H1 (cell line): ENCODE measurements around the gene CTU1. TPM values are rescaled to one million over a fixed set of nuclear protein-coding genes. Genes with fewer than 3 reads are reported as not detected.

Source experiments
- CTCF ChIA-PET: fragments of 300-600 bp; sonication (Branson Sonifier 250); formaldehyde crosslinking; loops from one replicate; lab custom pipeline; 2021; ENCODE audit not compliant: partially characterized antibody; lab: Charles Lee
- POLR2A ChIA-PET: fragments of 300-600 bp; sonication (Branson Sonifier 250); formaldehyde crosslinking; loops from one replicate; lab custom pipeline; 2021; ENCODE audit warnings: inconsistent platforms; ENCODE audit not compliant: partially characterized antibody; lab: Charles Lee
- DNase-seq, 2 experiments: peaks; one replicate each; pipeline versions ENCODE4 v3.0.0 to v3.0.0-alpha.2; 2010 to 2022; ENCODE audit warnings: low spot score in 2 of 2, low read depth in 1 of 2, mixed read lengths in 1 of 2
- FAIRE-seq: peaks from 2 replicates; lab custom pipeline; 2011; peaks lifted over from hg19 to GRCh38; lab: Jason Lieb, UNC
- H2AFZ ChIP-seq: 2 replicates; pipeline ENCODE4 v1.8.1; 2012; ENCODE audit warnings: low read length, inconsistent platforms
- H2AK5ac ChIP-seq: 2 replicates; pipeline ENCODE4 v1.6.1; 2013; ENCODE audit warnings: low read depth, low read length
- H2BK120ac ChIP-seq: replicated peaks from 2 replicates; pipeline ENCODE3; 2013; ENCODE audit warnings: low read depth, low read length, inconsistent platforms
- H2BK12ac ChIP-seq: 2 replicates; pipeline ENCODE4 v1.6.1; 2013; ENCODE audit warnings: low read depth, low read length
- H2BK15ac ChIP-seq: 2 replicates; pipeline ENCODE4 v1.6.1; 2013; ENCODE audit warnings: low read length
- H2BK20ac ChIP-seq: 2 replicates; pipeline ENCODE4 v1.6.1; 2013; ENCODE audit warnings: low read length
- H2BK5ac ChIP-seq: 2 replicates; pipeline ENCODE4 v1.6.1; 2013; ENCODE audit warnings: low read depth, low read length
- H3K14ac ChIP-seq: 2 replicates; pipeline ENCODE4 v1.6.1; 2013; ENCODE audit warnings: inconsistent platforms; ENCODE audit not compliant: insufficient read length
- H3K18ac ChIP-seq: 2 replicates; pipeline ENCODE4 v1.6.1; 2013; ENCODE audit warnings: low read length; ENCODE audit errors: extremely low read depth
- H3K23ac ChIP-seq: 2 replicates; pipeline ENCODE4 v1.6.1; 2013; ENCODE audit warnings: inconsistent platforms; ENCODE audit not compliant: insufficient read length
- H3K23me2 ChIP-seq: 2 replicates; pipeline ENCODE4 v1.6.1; 2013; ENCODE audit warnings: low read depth, low read length
- H3K27ac ChIP-seq: 2 replicates; pipeline ENCODE4 v1.6.1; 2011; ENCODE audit warnings: low read depth, low read length, inconsistent platforms
- H3K27me3 ChIP-seq, 4 experiments: replicated peaks in 1 of 4; 1 replicate in 1 of 4; 2 replicates in 3 of 4; pipeline versions ENCODE4 v1.6.1 to v1.8.1; 2011 to 2013; ENCODE audit warnings: low read length in 3 of 4, mild to moderate bottlenecking in 3 of 4, inconsistent platforms in 2 of 4, mixed read lengths in 2 of 4, moderate library complexity in 1 of 4; ENCODE audit not compliant: control insufficient read depth in 3 of 4, insufficient read depth in 3 of 4; ENCODE audit errors: extremely low read depth in 1 of 4
- H3K36me3 ChIP-seq, 4 experiments: 2 replicates each; pipeline versions ENCODE4 v1.6.1 to v1.8.1; 2011 to 2013; ENCODE audit warnings: mild to moderate bottlenecking in 4 of 4, low read length in 3 of 4, moderate library complexity in 2 of 4, control low read depth in 1 of 4, inconsistent platforms in 1 of 4; ENCODE audit not compliant: insufficient read depth in 4 of 4, control insufficient read depth in 2 of 4
- H3K4ac ChIP-seq: replicated peaks from 2 replicates; pipeline ENCODE3; 2013; ENCODE audit warnings: low read length, low read depth, mixed read lengths, inconsistent platforms; ENCODE audit not compliant: insufficient read length
- H3K4me1 ChIP-seq, 4 experiments: replicated peaks in 1 of 4; 1 replicate in 1 of 4; 2 replicates in 3 of 4; pipeline versions ENCODE4 v1.6.1 to v1.8.1; 2011 to 2013; ENCODE audit warnings: low read length in 3 of 4, inconsistent platforms in 2 of 4, mixed read lengths in 1 of 4; ENCODE audit not compliant: insufficient read depth in 4 of 4, control insufficient read depth in 3 of 4
- H3K4me2 ChIP-seq, 2 experiments: 2 replicates each; pipeline versions ENCODE4 v1.6.1 to v1.8.1; 2011 to 2013; ENCODE audit warnings: low read depth in 2 of 2, low read length in 2 of 2, control low read depth in 1 of 2, inconsistent platforms in 1 of 2, mild to moderate bottlenecking in 1 of 2; ENCODE audit not compliant: insufficient read depth in 1 of 2
- H3K4me3 ChIP-seq, 4 experiments: fragments of 200-600, 300-600 bp in 1 of 4; sonication (generic), shearing (Covaris generic), sonication (Bioruptor Twin) in 1 of 4; 2 replicates each; pipeline versions ENCODE4 v1.5.1 to v1.8.1; 2011 to 2016; ENCODE audit warnings: low read length in 4 of 4, low read depth in 3 of 4, control low read depth in 2 of 4, inconsistent platforms in 2 of 4, mild to moderate bottlenecking in 2 of 4, mixed read lengths in 1 of 4, moderate library complexity in 1 of 4; ENCODE audit not compliant: insufficient read depth in 2 of 4; ENCODE audit errors: extremely low read depth in 1 of 4
- H3K56ac ChIP-seq: replicated peaks from 2 replicates; pipeline ENCODE3; 2013; ENCODE audit warnings: low read depth, mild to moderate bottlenecking, mixed read lengths, low read length, inconsistent platforms; ENCODE audit not compliant: insufficient read length
- H3K79me1 ChIP-seq: 2 replicates; pipeline ENCODE4 v1.6.1; 2013; ENCODE audit warnings: low read depth, low read length, control low read depth
- H3K79me2 ChIP-seq, 2 experiments: 2 replicates each; pipeline versions ENCODE4 v1.6.1 to v1.8.1; 2012 to 2013; ENCODE audit warnings: low read length in 2 of 2, mild to moderate bottlenecking in 2 of 2, inconsistent platforms in 1 of 2; ENCODE audit not compliant: insufficient read depth in 2 of 2, control insufficient read depth in 1 of 2
- H3K9ac ChIP-seq, 4 experiments: replicated peaks in 1 of 4; 1 replicate in 1 of 4; 2 replicates in 3 of 4; pipeline versions ENCODE4 v1.6.1 to v1.8.1; 2011 to 2013; ENCODE audit warnings: low read depth in 3 of 4, low read length in 3 of 4, control low read depth in 2 of 4, mild to moderate bottlenecking in 2 of 4, moderate library complexity in 2 of 4, inconsistent platforms in 1 of 4; ENCODE audit errors: extremely low read depth in 1 of 4
- H3K9me3 ChIP-seq, 2 experiments: 2 replicates each; pipeline versions ENCODE4 v1.6.1 to v1.8.1; 2012 to 2013; ENCODE audit warnings: mild to moderate bottlenecking in 2 of 2, moderate library complexity in 2 of 2, control low read depth in 1 of 2, inconsistent platforms in 1 of 2, low read depth in 1 of 2, low read length in 1 of 2, mixed read lengths in 1 of 2; ENCODE audit not compliant: insufficient read depth in 2 of 2
- H4K20me1 ChIP-seq, 2 experiments: replicated peaks in 1 of 2; 2 replicates each; pipeline versions ENCODE3 to v1.8.1; 2011 to 2013; ENCODE audit warnings: inconsistent platforms in 2 of 2, low read length in 2 of 2, mild to moderate bottlenecking in 1 of 2; ENCODE audit not compliant: insufficient read depth in 2 of 2, control insufficient read depth in 1 of 2
- H4K5ac ChIP-seq: 2 replicates; pipeline ENCODE4 v1.6.1; 2013; ENCODE audit warnings: low read length, low read depth, mixed read lengths, inconsistent platforms; ENCODE audit not compliant: insufficient read length
- H4K8ac ChIP-seq: 2 replicates; pipeline ENCODE4 v1.8.0; 2013; ENCODE audit warnings: mild to moderate bottlenecking, moderate library complexity, low read length, inconsistent platforms; ENCODE audit not compliant: insufficient read depth; ENCODE audit errors: extremely low read depth
- H4K91ac ChIP-seq: replicated peaks from 2 replicates; pipeline ENCODE3; 2013; ENCODE audit warnings: low read length, mixed read lengths, inconsistent platforms; ENCODE audit not compliant: insufficient read length
- BCL11A ChIP-seq, 2 experiments: IDR thresholded peaks; one replicate each; pipeline ENCODE4 v1.6.1; 2011; ENCODE audit warnings: low read depth in 2 of 2, low read length in 2 of 2, mild to moderate bottlenecking in 2 of 2
- BRCA1 ChIP-seq: IDR thresholded peaks from 2 replicates; pipeline ENCODE4 v1.6.1; 2012; ENCODE audit warnings: low read depth, low read length, improper control_type of control experiment
- GTF2F1 ChIP-seq: IDR thresholded peaks from 2 replicates; pipeline ENCODE4 v1.6.1; 2012; ENCODE audit warnings: low read depth, low read length, improper control_type of control experiment, borderline replicate concordance
- HDAC6 ChIP-seq: IDR thresholded peaks from one replicate; pipeline ENCODE4 v1.7.1; 2012; ENCODE audit warnings: low read depth, mild to moderate bottlenecking, inconsistent platforms, low read length, moderate library complexity
- KDM4A ChIP-seq: IDR thresholded peaks from one replicate; pipeline ENCODE4 v1.7.1; 2012; ENCODE audit warnings: low read depth, mild to moderate bottlenecking, moderate library complexity, low read length, inconsistent platforms; ENCODE audit not compliant: severe bottlenecking
- MAFK ChIP-seq: IDR thresholded peaks from 2 replicates; pipeline ENCODE4 v1.6.1; 2012; ENCODE audit warnings: low read depth, mild to moderate bottlenecking, improper control_type of control experiment, low read length
- NRF1 ChIP-seq: IDR thresholded peaks from 2 replicates; pipeline ENCODE4 v1.6.1; 2011; ENCODE audit warnings: mild to moderate bottlenecking, low read depth, low read length, improper control_type of control experiment
- PHF8 ChIP-seq: fragments of 200-600 bp; sonication (generic); conservative IDR thresholded peaks from 2 replicates; pipeline ENCODE4 v1.7.1; 2012; ENCODE audit warnings: low read depth, mild to moderate bottlenecking, inconsistent platforms, low read length, moderate library complexity
- POLR2A ChIP-seq, 2 experiments: IDR thresholded peaks; 1 replicate in 1 of 2; 2 replicates in 1 of 2; pipeline ENCODE4 v1.6.1; 2011; ENCODE audit warnings: low read depth in 2 of 2, low read length in 2 of 2, mild to moderate bottlenecking in 2 of 2; ENCODE audit errors: control extremely low read depth in 1 of 2
- SP1 ChIP-seq: IDR thresholded peaks from 2 replicates; pipeline ENCODE4 v1.6.1; 2011; ENCODE audit warnings: low read depth, low read length
- SUZ12 ChIP-seq: fragments of 200-600 bp; sonication (generic); IDR thresholded peaks from 2 replicates; pipeline ENCODE4 v1.6.1; 2012; ENCODE audit warnings: mild to moderate bottlenecking, inconsistent platforms, low read length, moderate library complexity, mixed read lengths
- TCF12 ChIP-seq: IDR thresholded peaks from 2 replicates; pipeline ENCODE4 v1.6.1; 2011; ENCODE audit warnings: low read depth, mild to moderate bottlenecking, low read length
- WGBS, 2 experiments: shearing (Covaris generic) in 1 of 2; methylation state at CpG; one replicate each; pipeline versions ENCODE4 v1.1.6 to v1.1.7; 2013 to 2015; ENCODE audit warnings: low lambda C conversion rate in 2 of 2, mixed read lengths in 2 of 2, inconsistent platforms in 1 of 2, low coverage in 1 of 2, missing lambda C conversion rate in 1 of 2; ENCODE audit not compliant: insufficient replicate concordance in 2 of 2, insufficient coverage in 1 of 2, insufficient read length in 1 of 2; ENCODE audit errors: extremely low coverage in 1 of 2, missing lambda C conversion rate in 1 of 2; 5-methylcytosine and 5-hydroxymethylcytosine counted together
- polyA plus RNA-seq, 7 experiments: library from polyadenylated mRNA; depleted of rRNA in 3 of 7; stranded (reverse) in 5 of 7; unstranded in 2 of 7; fragments of >200 nt in 5 of 7; fragments of 200-250 nt in 2 of 7; gene quantifications; 1 replicate in 5 of 7; 2 replicates in 1 of 7; 4 replicates in 1 of 7; pipeline versions ENCODE4 v1.2.1 to v1.2.3, GENCODE V29; 2011 to 2013; ENCODE audit warnings: missing spikeins in 2 of 7, mixed read lengths in 2 of 7
- total RNA-seq: library from RNA; stranded (reverse); fragmentation: NEBNext Ultra II Directional; extraction: Animal tissue kit (Norgen Biotek cat#: 25700); gene quantifications from 2 replicates; pipeline ENCODE4 v1.2.1, GENCODE V29; 2021
- TF ChIP-seq, protein P1 (sequence below): IDR thresholded peaks from 2 replicates; pipeline ENCODE4 v1.6.1; 2012; ENCODE audit warnings: inconsistent platforms
- TF ChIP-seq, protein P2 (sequence below): IDR thresholded peaks from 2 replicates; pipeline ENCODE4 v1.6.1; 2011; ENCODE audit warnings: low read depth, mild to moderate bottlenecking, low read length; ENCODE audit not compliant: insufficient read depth

Gene CTU1
- total and polyA plus RNA-seq, 2 of the 8 experiments (the other 6 are each of a cell fraction or from before 2014, with no cell fraction given) = 4.6 to 7.2 TPM

- H2AFZ ChIP-seq = no peak overlapping the region
- H4K20me1 ChIP-seq = no peaks in the 10 kb centered on the region
- H3K4me2 ChIP-seq = no peak overlapping the region
- no peak overlapping the region for H2BK5ac ChIP-seq
- H3K18ac ChIP-seq = no peak overlapping the region
- no peak overlapping the region for H3K27ac ChIP-seq
- no peak overlapping the region for H4K8ac ChIP-seq
- no peak for FAIRE-seq
- H3K23ac ChIP-seq = no peak overlapping the region
- CTCF ChIA-PET = no interaction called here
- H3K36me3 ChIP-seq = no peaks in the 10 kb centered on the region
- H2BK20ac ChIP-seq = no peak overlapping the region
- H3K4me1 ChIP-seq = peaks cover 0 to 4% (median 2%) of the 10 kb centered on the region in 4 experiments; a peak in 2 of 7 replicates
- H3K79me1 ChIP-seq = no peaks in the 10 kb centered on the region
- no peaks in the 10 kb centered on the region for H3K9me3 ChIP-seq
- 94% methylated on average over 2 of the region's 4 CpGs; no CpG with 5 or more reads in 1 of the 2 experiments for WGBS, 2 experiments
- POLR2A ChIA-PET = no interaction called here
- H3K27me3 ChIP-seq = no peaks in the 10 kb centered on the region
- no peak overlapping the region for H2BK120ac ChIP-seq
- no peak overlapping the region for H2BK15ac ChIP-seq
- H3K79me2 ChIP-seq = no peaks in the 10 kb centered on the region
- H3K23me2 ChIP-seq = no peaks in the 10 kb centered on the region
- no peak overlapping the region for H3K4ac ChIP-seq
- H3K4me3 ChIP-seq = no peak overlapping the region
- no peak overlapping the region for H4K91ac ChIP-seq
- H3K56ac ChIP-seq = no peak overlapping the region
- no peak overlapping the region for H2BK12ac ChIP-seq
- no peak overlapping the region for H3K9ac ChIP-seq
- no peak overlapping the region for H3K14ac ChIP-seq
- H4K5ac ChIP-seq = no peak overlapping the region
- no peak for DNase-seq
- H2AK5ac ChIP-seq = no peak overlapping the region
- TF ChIP-seq GTF2F1 (no peak), SUZ12 (no peak), HDAC6 (no peak), TCF12 (no peak), PHF8 (no peak), MAFK (no peak), SP1 (no peak), BRCA1 (no peak), KDM4A (no peak), BCL11A (IDR thresholded peaks at IDR 0.05; ENCODE audit: low read depth in 2 of 2, low read length in 2 of 2) (no peak), NRF1 (no peak), POLR2A (IDR thresholded peaks at IDR 0.05; ENCODE audit: control extremely low read depth in 1 of 2, low read depth in 2 of 2, low read length in 2 of 2) (no peak)
- TF ChIP-seq, protein P1, sequence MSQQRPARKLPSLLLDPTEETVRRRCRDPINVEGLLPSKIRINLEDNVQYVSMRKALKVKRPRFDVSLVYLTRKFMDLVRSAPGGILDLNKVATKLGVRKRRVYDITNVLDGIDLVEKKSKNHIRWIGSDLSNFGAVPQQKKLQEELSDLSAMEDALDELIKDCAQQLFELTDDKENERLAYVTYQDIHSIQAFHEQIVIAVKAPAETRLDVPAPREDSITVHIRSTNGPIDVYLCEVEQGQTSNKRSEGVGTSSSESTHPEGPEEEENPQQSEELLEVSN = no peak
- TF ChIP-seq, protein P2, sequence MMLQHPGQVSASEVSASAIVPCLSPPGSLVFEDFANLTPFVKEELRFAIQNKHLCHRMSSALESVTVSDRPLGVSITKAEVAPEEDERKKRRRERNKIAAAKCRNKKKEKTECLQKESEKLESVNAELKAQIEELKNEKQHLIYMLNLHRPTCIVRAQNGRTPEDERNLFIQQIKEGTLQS = no peak
Measured at GRCh38 chr19:51083181-51083580, 25.0 kb downstream of the CTU1 start.
